HG03439 (cell line): Measurements from ENCODE around the gene PPM1N.

Source experiments
- ATAC-seq: cut with Tn5 transposase; IDR thresholded peaks from one replicate; pipeline ENCODE4 v1.9.1; 2021; ENCODE audit warnings: mild to moderate bottlenecking, moderate library complexity; ENCODE audit not compliant: unreplicated experiment

Gene PPM1N

DNA sequence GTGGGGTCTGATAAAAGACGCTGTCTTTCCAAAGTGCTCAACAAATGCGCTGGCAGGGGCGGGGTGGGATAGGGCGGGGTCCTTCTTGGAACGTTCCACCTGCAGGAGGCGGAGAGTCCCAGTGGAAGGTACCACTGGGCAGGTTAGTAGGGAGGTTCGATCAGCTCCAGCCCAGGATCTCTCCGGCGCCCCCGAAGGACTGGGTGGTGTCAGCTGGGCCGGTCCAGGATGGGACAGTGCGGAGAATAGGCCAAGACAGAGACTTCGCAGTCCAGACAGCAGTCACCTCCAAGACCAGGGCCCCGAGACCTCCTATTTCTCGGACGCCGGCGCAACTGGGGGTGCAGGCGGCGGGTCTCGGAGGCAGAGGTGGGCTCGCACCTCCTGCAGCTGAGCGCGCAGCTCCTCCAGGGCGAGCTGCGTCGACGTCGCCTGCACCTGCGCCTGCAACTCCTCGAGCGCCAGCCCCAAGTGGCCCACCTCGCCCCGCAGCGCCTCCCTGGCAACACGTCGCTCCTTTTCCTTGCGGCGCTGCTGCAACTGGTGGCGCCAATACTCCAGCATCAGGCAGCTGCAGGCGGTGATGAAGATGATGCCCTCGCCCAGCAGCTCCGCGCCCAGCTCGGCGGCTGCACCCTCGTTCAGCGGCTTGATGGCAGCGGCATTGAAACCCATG, 30.6 kb downstream of the PPM1N start:
- ATAC-seq = no peak

DNA sequence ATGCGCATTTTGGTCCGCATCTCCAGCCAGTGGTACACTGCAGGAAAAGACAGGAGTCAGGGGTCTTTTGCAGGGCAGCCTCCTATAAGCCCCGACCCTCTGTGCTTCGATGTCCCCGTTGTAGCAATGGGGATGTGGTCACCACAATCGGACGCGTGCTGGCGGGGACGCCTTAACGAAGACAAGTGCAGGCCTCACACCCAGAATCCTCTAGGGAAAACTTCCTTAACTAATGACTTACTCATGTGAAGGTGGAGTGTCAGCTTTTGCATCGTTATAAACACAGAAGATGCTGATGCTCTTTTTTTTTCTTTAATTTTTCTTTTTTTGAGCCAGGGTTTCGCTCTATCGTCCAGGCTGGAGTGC, 31.2 kb downstream of the PPM1N start:
- no peak for ATAC-seq

GRCh38 chr19:45531349-45531748, 33.1 kb downstream of the PPM1N start:
- no peak for ATAC-seq

DNA sequence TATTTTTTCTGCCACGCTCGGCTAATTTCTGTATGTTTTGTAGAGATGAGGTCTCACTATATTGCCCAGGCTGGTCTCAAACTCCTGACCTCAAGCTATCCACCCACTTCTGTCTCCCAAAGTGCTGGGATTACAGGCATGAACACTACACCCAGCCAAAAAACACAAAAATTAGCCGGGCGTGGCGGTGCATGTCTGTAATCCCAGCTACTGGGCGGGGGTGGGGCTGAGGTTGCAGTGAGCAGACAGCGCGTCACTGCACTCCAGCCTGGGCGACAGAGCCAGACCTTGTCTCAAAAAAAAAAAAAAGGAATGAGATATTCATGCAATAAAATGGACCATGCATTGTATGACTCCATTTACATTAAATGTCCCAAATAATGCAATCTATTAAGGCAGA, 41.2 kb downstream of the PPM1N start:
- no peak for ATAC-seq

DNA sequence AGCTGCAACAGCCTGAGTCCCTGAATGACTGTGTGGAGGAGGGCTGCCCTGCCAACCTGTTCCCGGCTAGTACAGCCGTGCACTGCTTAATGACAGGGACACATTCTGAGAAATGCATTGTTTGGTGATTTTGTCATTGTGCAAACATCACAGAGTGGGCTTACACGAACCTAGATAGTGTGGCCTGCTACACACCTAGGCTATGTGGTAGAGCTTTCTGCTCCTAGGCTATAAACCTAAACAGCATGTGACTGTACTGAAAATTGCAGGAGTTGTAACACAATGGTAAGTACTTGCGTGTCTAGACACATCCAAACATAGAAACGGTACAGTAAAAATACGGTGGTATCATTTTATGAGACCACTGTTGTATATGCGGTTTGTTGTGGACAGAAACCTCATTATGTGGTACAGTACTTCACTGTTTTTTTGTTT, 44.0 kb downstream of the PPM1N start:
- no peak for ATAC-seq

DNA sequence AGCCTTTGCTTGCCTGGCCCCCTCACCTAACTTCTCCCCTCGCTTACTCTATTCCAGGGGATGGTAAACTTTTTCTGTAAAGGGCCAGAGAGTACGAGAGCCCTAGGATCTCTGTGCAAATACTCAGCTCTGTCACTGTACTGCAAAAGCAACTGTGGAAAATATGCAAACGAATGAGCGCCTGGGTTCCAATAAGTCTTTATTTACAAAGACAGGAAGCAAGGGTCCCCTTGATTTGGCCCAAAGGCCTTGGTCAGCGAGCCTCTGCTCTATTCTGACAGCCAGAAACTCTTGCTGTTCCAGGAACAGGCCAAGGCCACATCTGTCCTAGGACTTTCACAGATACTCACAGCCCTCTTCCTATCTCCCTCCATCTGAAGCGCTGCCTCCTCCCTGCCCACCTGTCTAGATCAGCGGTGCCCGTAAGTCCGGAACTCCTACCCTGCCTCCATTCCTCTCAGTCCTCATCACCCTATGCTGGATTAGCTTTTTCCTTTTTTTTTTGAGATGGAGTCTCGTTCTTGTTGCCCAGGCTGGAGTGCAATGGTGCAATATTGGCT, 49.0 kb downstream of the PPM1N start:
- ATAC-seq = no peak

DNA sequence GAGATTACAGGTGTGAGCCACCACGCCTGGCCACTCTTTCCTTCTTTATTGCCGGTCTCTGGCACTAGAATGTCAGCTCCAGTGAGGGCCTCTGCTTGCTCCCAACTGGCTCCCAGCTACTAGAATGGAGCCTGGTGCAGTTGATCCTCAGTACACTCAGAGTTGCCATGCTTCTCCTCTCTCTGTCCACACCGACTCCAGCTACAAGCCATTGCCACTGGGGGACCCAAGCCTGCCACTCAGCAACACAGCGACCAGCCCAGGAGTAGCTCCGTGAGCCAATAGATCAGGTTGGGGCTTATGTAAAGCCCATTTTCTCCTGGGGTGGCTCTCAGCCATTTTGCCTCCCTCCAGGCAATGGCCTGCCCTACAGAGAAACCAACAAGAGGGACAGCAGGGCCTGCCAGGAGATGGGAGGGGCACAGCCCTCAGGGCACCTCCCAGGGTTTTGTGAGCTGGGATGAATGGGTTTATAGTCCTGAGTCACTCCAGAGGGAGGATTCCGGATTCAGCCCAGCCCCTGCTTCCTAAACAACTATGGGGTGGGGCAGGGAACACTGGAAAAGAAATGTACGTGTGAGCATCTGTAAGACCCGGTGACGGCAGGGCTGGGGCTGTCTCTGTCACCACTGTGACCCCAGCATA, 49.8 kb downstream of the PPM1N start:
- no peak for ATAC-seq
